Erythroblast (primary cell): Measurements from ENCODE around the gene PARK7.

Experiments used
- GATA1 ChIP-seq: IDR thresholded peaks from 2 replicates; pipeline ENCODE4 v1.6.1; 2011; ENCODE audit warnings: low read depth, mild to moderate bottlenecking, control low read depth, low read length, moderate library complexity
- POLR2A ChIP-seq: IDR thresholded peaks from 2 replicates; pipeline ENCODE4 v1.6.1; 2011; ENCODE audit warnings: mild to moderate bottlenecking, low read length

DNA sequence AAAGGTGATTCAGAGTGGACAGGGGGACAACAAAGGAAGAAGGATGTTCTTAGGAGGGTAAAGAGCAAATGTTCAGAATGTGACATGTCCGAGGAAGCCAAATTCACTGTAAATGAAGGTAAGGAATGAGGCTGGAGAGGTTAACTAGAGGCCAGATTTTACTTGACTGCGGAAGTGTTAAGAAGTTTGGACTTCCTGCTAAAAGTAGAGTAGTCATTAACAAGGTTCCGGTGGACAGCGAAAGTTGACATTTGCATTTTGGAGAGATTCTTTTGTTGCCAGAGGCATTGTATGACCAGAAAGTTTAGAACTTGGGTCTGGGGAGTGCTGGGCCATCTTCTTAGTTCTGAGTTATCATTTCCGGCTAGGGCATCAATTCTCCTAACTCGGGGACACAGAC lies 71.8 kb downstream of the PARK7 start:
- TF ChIP-seq POLR2A (no peak), GATA1 (no peak)
